DND-41 (cell line): Measurements from ENCODE around the gene TSKS.

ENCODE experiments used
- ATAC-seq: fragments of 200-7000 bp; cut with Tn5 transposase; 3 replicates; pipeline ENCODE4 v1.9.1; 2021; ENCODE audit warnings: low read depth; ENCODE audit not compliant: insufficient read depth
- DNase-seq: peaks from one replicate; pipeline ENCODE4 v3.0.0-alpha.2; 2020
- H2AFZ ChIP-seq: 2 replicates; pipeline ENCODE4 v1.6.0; 2012; ENCODE audit warnings: low read depth, low read length
- H3K27ac ChIP-seq: 2 replicates; pipeline ENCODE4 v1.5.1; 2012; ENCODE audit warnings: low read length, inconsistent platforms
- H3K27me3 ChIP-seq: fragments of 200-600 bp; sonication (generic); 2 replicates; pipeline ENCODE4 v1.6.0; 2012; ENCODE audit warnings: low read length, mild to moderate bottlenecking, inconsistent platforms; ENCODE audit not compliant: insufficient read depth, poor library complexity
- H3K36me3 ChIP-seq: 2 replicates; pipeline ENCODE4 v1.5.1; 2012; ENCODE audit warnings: low read length, inconsistent platforms; ENCODE audit not compliant: insufficient read depth
- H3K4me1 ChIP-seq: 2 replicates; pipeline ENCODE4 v1.5.1; 2012; ENCODE audit warnings: mild to moderate bottlenecking, low read length; ENCODE audit not compliant: insufficient read depth
- H3K4me2 ChIP-seq: 2 replicates; pipeline ENCODE4 v1.6.0; 2012; ENCODE audit warnings: mild to moderate bottlenecking, moderate library complexity, low read length, inconsistent platforms; ENCODE audit not compliant: insufficient read depth
- H3K4me3 ChIP-seq, 2 experiments: fragments of 200-600 bp in 1 of 2; shearing (Covaris generic) in 1 of 2; 2 replicates each; pipeline ENCODE4 v1.5.1; 2012 to 2016; ENCODE audit warnings: inconsistent platforms in 2 of 2, low read length in 2 of 2, mild to moderate bottlenecking in 2 of 2, low read depth in 1 of 2, moderate library complexity in 1 of 2
- H3K79me2 ChIP-seq: 2 replicates; pipeline ENCODE4 v1.6.0; 2012; ENCODE audit warnings: low read length, inconsistent platforms; ENCODE audit not compliant: insufficient read depth
- H3K9ac ChIP-seq: 2 replicates; pipeline ENCODE4 v1.6.0; 2012; ENCODE audit warnings: low read depth, mild to moderate bottlenecking, inconsistent platforms, low read length, moderate library complexity
- H3K9me3 ChIP-seq: 2 replicates; pipeline ENCODE4 v1.5.1; 2012; ENCODE audit warnings: low read length, moderate library complexity, mild to moderate bottlenecking, inconsistent platforms; ENCODE audit not compliant: insufficient read depth, severe bottlenecking
- H4K20me1 ChIP-seq: 2 replicates; pipeline ENCODE4 v1.6.0; 2012; ENCODE audit warnings: low read length; ENCODE audit not compliant: insufficient read depth
- EZH2 ChIP-seq: IDR thresholded peaks from 3 replicates; pipeline ENCODE4 v1.6.1; 2012; ENCODE audit warnings: borderline replicate concordance, low read depth, mild to moderate bottlenecking, moderate library complexity, low read length, inconsistent platforms; ENCODE audit not compliant: severe bottlenecking
- TF ChIP-seq, protein P1 (sequence below): IDR thresholded peaks from 2 replicates; pipeline ENCODE4 v1.5.1; 2012; ENCODE audit warnings: borderline replicate concordance, low read length, moderate library complexity, mild to moderate bottlenecking; ENCODE audit not compliant: poor library complexity, severe bottlenecking; ENCODE audit errors: extremely low read depth

The TSKS gene

GRCh38 chr19:49781394-49781793 lies 18.3 kb upstream of the TSKS start:
- TF ChIP-seq, protein P1, sequence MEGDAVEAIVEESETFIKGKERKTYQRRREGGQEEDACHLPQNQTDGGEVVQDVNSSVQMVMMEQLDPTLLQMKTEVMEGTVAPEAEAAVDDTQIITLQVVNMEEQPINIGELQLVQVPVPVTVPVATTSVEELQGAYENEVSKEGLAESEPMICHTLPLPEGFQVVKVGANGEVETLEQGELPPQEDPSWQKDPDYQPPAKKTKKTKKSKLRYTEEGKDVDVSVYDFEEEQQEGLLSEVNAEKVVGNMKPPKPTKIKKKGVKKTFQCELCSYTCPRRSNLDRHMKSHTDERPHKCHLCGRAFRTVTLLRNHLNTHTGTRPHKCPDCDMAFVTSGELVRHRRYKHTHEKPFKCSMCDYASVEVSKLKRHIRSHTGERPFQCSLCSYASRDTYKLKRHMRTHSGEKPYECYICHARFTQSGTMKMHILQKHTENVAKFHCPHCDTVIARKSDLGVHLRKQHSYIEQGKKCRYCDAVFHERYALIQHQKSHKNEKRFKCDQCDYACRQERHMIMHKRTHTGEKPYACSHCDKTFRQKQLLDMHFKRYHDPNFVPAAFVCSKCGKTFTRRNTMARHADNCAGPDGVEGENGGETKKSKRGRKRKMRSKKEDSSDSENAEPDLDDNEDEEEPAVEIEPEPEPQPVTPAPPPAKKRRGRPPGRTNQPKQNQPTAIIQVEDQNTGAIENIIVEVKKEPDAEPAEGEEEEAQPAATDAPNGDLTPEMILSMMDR = no peak
- no peak for TF ChIP-seq EZH2

DNA sequence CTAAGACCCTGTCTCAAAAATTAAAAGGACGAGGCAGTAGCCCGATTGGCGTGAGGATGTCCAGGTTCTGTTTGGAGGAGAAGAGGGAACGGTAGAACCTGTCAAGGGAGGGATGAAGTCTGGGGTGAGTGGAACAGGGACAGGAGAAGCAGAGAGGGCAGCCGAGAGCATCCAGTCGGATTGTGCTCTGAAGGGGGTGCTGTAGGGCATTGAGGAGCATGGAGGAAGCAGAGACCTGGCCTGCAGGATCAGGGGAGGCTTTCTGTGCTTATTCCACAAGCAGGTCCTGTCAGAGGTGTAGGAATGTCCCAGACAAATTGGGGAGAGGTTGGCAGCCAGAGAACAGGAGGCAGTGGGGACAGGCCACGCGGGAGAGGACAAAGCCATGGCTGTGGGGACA lies 17.8 kb upstream of the TSKS start:
- no peak overlapping the region for H3K27ac ChIP-seq
- no peaks in the 10 kb centered on the region for H3K4me1 ChIP-seq
- H3K4me3 ChIP-seq = no peak overlapping the region
- peaks cover 9% of the 10 kb centered on the region for H3K79me2 ChIP-seq
- DNase-seq (no peak), ATAC-seq (no peak)
- no peak overlapping the region for H3K9ac ChIP-seq
- H3K36me3 ChIP-seq = peaks cover 33% of the 10 kb centered on the region
- no peak overlapping the region for H2AFZ ChIP-seq
- no peak overlapping the region for H3K4me2 ChIP-seq
- H3K9me3 ChIP-seq = no peaks in the 10 kb centered on the region
- H3K27me3 ChIP-seq = no peaks in the 10 kb centered on the region
- 0 out of 2 replicates have a peak, but pooled peaks cover 3% of the 10 kb centered on the region for H4K20me1 ChIP-seq
- TF ChIP-seq, protein P1 = no peak
- TF ChIP-seq EZH2 = no peak

More at GRCh38 chr19:49781394-49781793, 18.3 kb upstream of the TSKS start:
- H3K27ac ChIP-seq = no peak overlapping the region
- ATAC-seq (no peak), DNase-seq (no peak)
- no peaks in the 10 kb centered on the region for H3K27me3 ChIP-seq
- H2AFZ ChIP-seq = no peak overlapping the region
- no peak overlapping the region for H3K4me2 ChIP-seq
- peaks cover 4% of the 10 kb centered on the region; the same call in 1 of the 2 replicates for H3K79me2 ChIP-seq
- no peaks in the 10 kb centered on the region for H3K4me1 ChIP-seq
- no peaks in the 10 kb centered on the region for H3K9me3 ChIP-seq
- H3K4me3 ChIP-seq = no peak overlapping the region
- peaks cover 33% of the 10 kb centered on the region for H3K36me3 ChIP-seq
- H4K20me1 ChIP-seq = 0 out of 2 replicates have a peak, but pooled peaks cover 3% of the 10 kb centered on the region
- H3K9ac ChIP-seq = no peak overlapping the region

- no peak for DNase-seq
- H3K4me1 ChIP-seq = no peaks in the 10 kb centered on the region
- no peaks in the 10 kb centered on the region for H3K9me3 ChIP-seq
- peaks cover 31% of the 10 kb centered on the region for H3K36me3 ChIP-seq
- peaks cover 15% of the 10 kb centered on the region for H3K79me2 ChIP-seq
- H3K9ac ChIP-seq = no peak overlapping the region
- H3K27me3 ChIP-seq = no peaks in the 10 kb centered on the region
- H3K4me3 ChIP-seq = no peak overlapping the region
- H2AFZ ChIP-seq = no peak overlapping the region
- no peak overlapping the region for H3K27ac ChIP-seq
- TF ChIP-seq, protein P1 = no peak
- no peak for TF ChIP-seq EZH2
- no peak overlapping the region for H3K4me2 ChIP-seq
- H4K20me1 ChIP-seq = peaks cover 7% of the 10 kb centered on the region
- ATAC-seq = no peak
These were observed 16.8 kb upstream of the TSKS start for GRCh38 chr19:49779731-49780555.
